Measurements from ENCODE around the gene PID1. TPM values are rescaled to one million over a fixed set of nuclear protein-coding genes. Genes with fewer than 3 reads are reported as not detected.

Gene PID1
- total RNA-seq, 6 experiments from 2014 or later, result 28.5 to 95.4 (median 65.3) TPM

GRCh38 chr2:229090225-229090624 is 180.9 kb downstream of the PID1 start:
- H3K27me3 ChIP-seq, result no peaks in the 10 kb centered on the region

GRCh38 chr2:229089776-229090175 is 181.3 kb downstream of the PID1 start:
- H3K4me1 ChIP-seq, result peaks cover 0 to 23% (median 7%) of the 10 kb centered on the region in 4 donors
- ATAC-seq (no peak), DNase-seq (no peak)
- H3K27ac ChIP-seq, result no peak overlapping the region
- WGBS (ENCODE audit: insufficient coverage, low coverage, low lambda C conversion rate, missing lambda C conversion rate), result 92% methylated on average over 3 of the region's 3 CpGs
- TF ChIP-seq POLR2A (IDR thresholded peaks at IDR 0.05), result no peak
- TF ChIP-seq CTCF (IDR thresholded peaks at IDR 0.05), result no peak
- H3K36me3 ChIP-seq, result no peaks in the 10 kb centered on the region
- no peak overlapping the region for H3K4me3 ChIP-seq
- intact Hi-C loops (cut with DNase I), result no loop called here
- H3K9me3 ChIP-seq, result no peaks in the 10 kb centered on the region
- no peaks in the 10 kb centered on the region for H3K27me3 ChIP-seq

More at GRCh38 chr2:229090225-229090624, 180.9 kb downstream of the PID1 start:
- WGBS (ENCODE audit: insufficient coverage, low coverage, low lambda C conversion rate, missing lambda C conversion rate), result 64% methylated on average over 2 of the region's 2 CpGs
- no peak overlapping the region for H3K4me3 ChIP-seq
- ATAC-seq (peak; percentile 82 to 99 (median 88)), DNase-seq (peak; percentile 49 to 60 (median 57))
- TF ChIP-seq POLR2A (IDR thresholded peaks at IDR 0.05) (no peak), CTCF (IDR thresholded peaks at IDR 0.05) (no peak)
- intact Hi-C loops (cut with DNase I), result no loop called here
- no peak overlapping the region for H3K27ac ChIP-seq
- no peaks in the 10 kb centered on the region for H3K9me3 ChIP-seq
- peaks cover 0 to 23% (median 7%) of the 10 kb centered on the region in 4 donors for H3K4me1 ChIP-seq
- H3K36me3 ChIP-seq, result no peaks in the 10 kb centered on the region

- intact Hi-C loops (cut with DNase I), result no loop called here
- ATAC-seq (no peak), DNase-seq (no peak)
- 75% methylated on average over 7 of the region's 7 CpGs for whole genome bisulfite sequencing (ENCODE audit: insufficient coverage, low coverage, low lambda C conversion rate, missing lambda C conversion rate)
- Histone ChIP-seq H3K9me3 (no peaks in the 10 kb centered on the region), H3K36me3 (no peaks in the 10 kb centered on the region), H3K4me1 (peaks cover 0 to 23% (median 9%) of the 10 kb centered on the region in 4 donors), H3K27ac (no peak overlapping the region), H3K4me3 (no peak overlapping the region), H3K27me3 (no peaks in the 10 kb centered on the region)
- TF ChIP-seq POLR2A (IDR thresholded peaks at IDR 0.05), result no peak
- TF ChIP-seq CTCF (IDR thresholded peaks at IDR 0.05), result no peak
These were observed 182.0 kb downstream of the PID1 start for GRCh38 chr2:229088966-229089700.

- no peaks in the 10 kb centered on the region for H3K9me3 ChIP-seq
- H3K27ac ChIP-seq, result no peak overlapping the region
- no peak overlapping the region for H3K4me3 ChIP-seq
- 86% methylated on average over 2 of the region's 2 CpGs for whole genome bisulfite sequencing (ENCODE audit: insufficient coverage, low coverage, low lambda C conversion rate, missing lambda C conversion rate)
- no peak for ATAC-seq
- H3K27me3 ChIP-seq, result no peaks in the 10 kb centered on the region
- peaks cover 0 to 28% (median 11%) of the 10 kb centered on the region in 4 donors for H3K4me1 ChIP-seq
- TF ChIP-seq POLR2A (IDR thresholded peaks at IDR 0.05), result no peak
- TF ChIP-seq CTCF (IDR thresholded peaks at IDR 0.05), result no peak
- no peak for DNase-seq
- intact Hi-C loops (cut with DNase I), result no loop called here
- H3K36me3 ChIP-seq, result no peaks in the 10 kb centered on the region
These were observed 182.6 kb downstream of the PID1 start for GRCh38 chr2:229088517-229088913.

All from right lobe of liver (tissue), 6 donors.